Measurements from ENCODE around the gene PSG1.
A peak's percentile ranks its signal among the peaks of the same experiment; 100 is the strongest.
"Not testable (repeated sequence)": the region's sequence is repeated elsewhere in the genome, so short reads cannot be mapped to it uniquely, and the experiment has no call there.

PSG1 gene

GRCh38 chr19:42879613-42880012, at the start of gene PSG1:
Gene PSG1, minus strand, starts transcription at chr19:42879713. Its CDS starts 132 bp downstream, at chr19:42879581.
- intact Hi-C loops (cut with DNase I): no loop called here
- no peak for DNase-seq

DNA sequence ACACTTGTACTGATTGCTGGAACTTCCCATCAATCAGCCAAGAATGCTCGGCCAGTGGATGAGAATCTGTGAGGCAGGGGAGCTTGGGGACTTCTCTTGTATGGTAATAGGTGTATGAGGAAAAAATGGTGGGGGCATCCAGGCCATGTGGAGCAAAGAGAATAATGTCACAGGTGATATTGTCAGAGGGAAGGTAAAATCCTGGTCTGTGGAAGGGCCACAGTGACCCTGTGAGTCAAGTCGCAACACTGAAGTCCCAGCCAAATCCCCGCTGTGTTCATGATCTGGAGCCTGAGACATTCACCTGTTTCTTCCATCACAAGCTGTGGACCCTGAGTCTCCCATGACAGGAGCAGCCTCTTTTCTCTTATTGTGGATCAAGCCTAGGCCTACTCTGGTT, 49.4 kb upstream of the PSG1 start:
- DNase-seq: no peak
- intact Hi-C loops (cut with DNase I): no loop called here

- intact Hi-C loops (cut with DNase I): no loop called here
- DNase-seq: no peak
Observed at GRCh38 chr19:42926781-42927180, 47.3 kb upstream of the PSG1 start.

GRCh38 chr19:42923106-42923505, 43.6 kb upstream of the PSG1 start:
- intact Hi-C loops (cut with DNase I): not testable (repeated sequence)
- DNase-seq: peak in 4 of 10 donors; percentile 23 to 87 (median 30)

- DNase-seq; intact Hi-C loops (cut with DNase I): not testable (repeated sequence)
Observed at GRCh38 chr19:42920971-42921370, 41.5 kb upstream of the PSG1 start.

DNA sequence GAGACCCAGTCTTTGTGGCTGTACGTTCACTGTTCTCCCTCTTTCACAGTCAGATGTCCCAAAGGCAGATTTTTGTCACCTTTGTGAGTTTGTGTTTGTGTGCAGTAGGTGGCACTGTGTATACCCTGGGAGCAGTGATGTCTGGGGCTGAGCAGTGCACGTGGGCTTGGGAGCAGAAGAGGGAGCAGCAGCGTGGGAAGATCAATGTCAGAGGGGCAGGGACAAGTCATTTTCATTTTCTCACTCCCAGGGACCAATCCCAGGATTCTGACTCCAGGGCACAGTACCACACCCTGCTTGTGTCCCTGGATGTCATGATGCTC, 40.2 kb upstream of the PSG1 start:
- no peak for DNase-seq
- intact Hi-C loops (cut with DNase I): no loop called here

DNA sequence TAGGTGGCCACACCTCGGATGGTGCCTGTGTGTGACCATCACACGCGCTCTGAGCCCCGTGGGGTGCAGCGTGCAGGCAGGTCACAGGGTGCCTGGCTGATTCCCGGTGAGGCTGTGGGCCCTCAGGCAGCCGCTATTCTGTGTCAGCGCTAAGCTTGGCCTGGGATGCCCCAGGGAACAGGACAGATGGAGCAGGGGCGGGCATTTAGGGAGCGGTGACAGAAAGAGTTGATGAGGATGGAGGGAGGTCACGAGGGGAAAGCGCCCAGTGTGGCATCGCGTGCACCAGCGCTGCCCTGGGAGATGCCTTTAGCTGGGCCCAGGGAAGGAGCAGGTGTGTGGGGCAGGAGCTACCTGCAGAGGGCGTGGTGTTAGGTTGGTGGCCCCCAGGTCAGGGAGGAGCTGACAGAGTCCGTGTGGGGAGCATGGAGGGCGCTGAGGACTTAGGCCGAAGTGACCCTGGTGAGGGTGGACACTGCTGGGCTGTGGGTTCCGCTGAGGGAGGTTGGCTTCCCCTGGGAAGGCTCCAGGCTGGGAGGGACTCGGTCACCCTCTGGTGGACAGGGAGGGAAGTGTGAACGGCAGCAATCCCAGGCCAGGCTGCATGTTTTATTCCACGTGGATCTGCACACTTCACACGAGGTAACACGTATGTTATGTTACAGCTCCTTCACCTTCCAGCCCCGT, 39.7 kb upstream of the PSG1 start:
- intact Hi-C loops (cut with DNase I); DNase-seq: not testable (repeated sequence)

GRCh38 chr19:42918377-42919069, 39.0 kb upstream of the PSG1 start:
- DNase-seq; intact Hi-C loops (cut with DNase I): not testable (repeated sequence)

GRCh38 chr19:42917634-42918033, 38.1 kb upstream of the PSG1 start, which contains the start of gene PSG6:
Gene PSG6, minus strand, starts transcription at chr19:42917894. Its CDS starts 102 bp downstream, at chr19:42917792.
- DNase-seq: not testable (repeated sequence)

DNA sequence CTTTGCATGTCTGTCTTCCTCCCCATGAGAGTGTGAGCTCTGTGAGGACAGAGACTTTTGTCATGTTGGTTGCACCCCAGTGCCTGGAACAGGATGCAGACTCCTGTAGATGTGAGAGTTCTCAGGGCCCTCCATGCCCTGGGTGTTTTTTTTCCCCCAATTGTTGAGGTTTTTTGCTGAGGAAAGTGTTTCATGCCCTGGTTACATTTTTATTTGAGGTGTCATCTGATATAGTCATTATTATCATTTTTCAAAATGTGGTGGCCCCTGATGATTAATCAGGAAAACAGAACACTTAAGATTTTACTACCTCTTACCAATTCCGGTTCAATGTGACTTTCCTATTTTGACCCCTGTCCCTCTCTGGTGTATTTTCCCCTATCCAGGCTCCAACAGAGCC, 37.4 kb upstream of the PSG1 start:
- DNase-seq; intact Hi-C loops (cut with DNase I): not testable (repeated sequence)

More at GRCh38 chr19:42917634-42918033, 38.1 kb upstream of the PSG1 start, which contains the start of gene PSG6:
- intact Hi-C loops (cut with DNase I): not testable (repeated sequence)

- DNase-seq; intact Hi-C loops (cut with DNase I): not testable (repeated sequence)
Observed at GRCh38 chr19:42913516-42913915, 34.0 kb upstream of the PSG1 start.

GRCh38 chr19:42912941-42913340, 33.4 kb upstream of the PSG1 start:
- intact Hi-C loops (cut with DNase I); DNase-seq: not testable (repeated sequence)

- DNase-seq; intact Hi-C loops (cut with DNase I): not testable (repeated sequence)
Observed at GRCh38 chr19:42911731-42912130, 32.2 kb upstream of the PSG1 start.

DNA sequence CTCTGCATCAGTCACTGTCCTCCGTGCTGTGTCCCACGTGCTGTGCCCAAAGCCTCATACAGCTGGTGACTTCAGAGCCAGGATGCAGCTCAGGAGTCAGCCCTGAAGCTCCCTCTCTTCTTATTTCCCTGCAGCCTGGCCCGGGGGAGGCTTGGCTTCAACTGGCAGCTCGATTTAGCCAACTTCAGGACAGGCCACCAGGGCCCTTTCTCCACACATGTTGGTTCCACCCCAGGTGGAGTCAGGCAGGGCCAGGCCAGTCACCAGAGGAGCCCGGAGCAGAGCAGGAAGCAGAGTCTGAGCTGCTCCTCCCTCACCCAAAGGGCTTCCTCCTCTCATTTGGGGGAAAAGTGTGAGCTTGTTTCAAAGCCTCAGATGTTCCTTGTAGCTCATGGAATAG, 26.6 kb upstream of the PSG1 start:
- DNase-seq; intact Hi-C loops (cut with DNase I): not testable (repeated sequence)

- intact Hi-C loops (cut with DNase I); DNase-seq: not testable (repeated sequence)
Observed at GRCh38 chr19:42900561-42900960, 21.0 kb upstream of the PSG1 start.

DNA sequence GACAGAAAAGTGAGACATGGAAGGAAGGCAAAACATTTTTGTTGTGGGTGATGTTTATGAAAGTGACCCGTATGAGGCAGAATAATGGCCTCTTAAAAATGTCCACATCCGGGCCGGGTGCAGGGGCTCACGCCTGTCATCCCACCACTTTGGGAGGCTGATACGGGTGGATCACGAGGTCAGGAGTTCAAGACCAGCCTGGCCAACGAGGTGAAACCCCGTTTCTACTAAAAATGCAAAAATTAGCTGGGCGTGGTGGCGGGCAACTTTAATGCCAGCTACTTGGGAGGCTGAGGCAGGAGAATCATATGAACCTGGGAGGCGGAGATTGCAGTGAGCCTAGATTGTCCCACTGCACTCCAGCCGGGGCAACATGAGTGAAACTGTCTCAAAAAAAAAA, 20.2 kb upstream of the PSG1 start:
- DNase-seq; intact Hi-C loops (cut with DNase I): not testable (repeated sequence)

- intact Hi-C loops (cut with DNase I); DNase-seq: not testable (repeated sequence)
Observed at GRCh38 chr19:42899110-42899509, 19.6 kb upstream of the PSG1 start.

- DNase-seq; intact Hi-C loops (cut with DNase I): not testable (repeated sequence)
Observed at GRCh38 chr19:42898656-42899055, 19.1 kb upstream of the PSG1 start.

DNA sequence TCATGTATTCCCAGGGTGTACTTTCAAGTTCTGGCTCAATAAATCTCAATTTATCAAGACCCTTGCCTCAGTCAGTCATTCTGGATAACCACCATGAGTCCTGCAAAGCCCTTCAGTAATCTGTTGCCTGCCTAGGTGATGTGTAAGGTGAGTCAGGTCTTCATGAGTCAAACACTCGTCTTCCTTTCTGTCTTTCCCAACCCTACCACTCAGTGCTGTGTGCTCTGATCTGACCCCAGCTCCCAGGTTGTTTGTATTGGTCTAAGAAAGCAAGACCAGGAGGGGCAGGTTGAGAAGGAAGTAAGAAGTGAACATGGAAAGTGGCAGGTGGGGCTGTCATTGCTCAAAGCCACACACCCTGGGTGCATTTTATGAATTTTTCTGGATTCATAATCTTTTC, 18.2 kb upstream of the PSG1 start:
- DNase-seq: not testable (repeated sequence)

GRCh38 chr19:42890446-42890845, 10.9 kb upstream of the PSG1 start:
- DNase-seq; intact Hi-C loops (cut with DNase I): not testable (repeated sequence)

More for the DNA sequence above, 18.2 kb upstream of the PSG1 start:
- intact Hi-C loops (cut with DNase I): not testable (repeated sequence)

GRCh38 chr19:42887876-42888445, 8.4 kb upstream of the PSG1 start:
- intact Hi-C loops (cut with DNase I); DNase-seq: not testable (repeated sequence)
